OCI-LY3 (cell line): ENCODE data around the gene RRP1B.

Source experiments
- CTCF ChIP-seq: fragments of 200-600, 300-600 bp; sonication (generic); IDR thresholded peaks from 2 replicates; pipeline ENCODE4 v1.5.1; 2014; ENCODE audit warnings: antibody characterized with exemption, low read length, low read depth
- EZH2phosphoT487 ChIP-seq: fragments of 200-600 bp; shearing (Covaris generic); IDR thresholded peaks from 2 replicates; pipeline ENCODE4 v1.6.1; 2018; ENCODE audit warnings: antibody characterized with exemption, mixed run types, low read depth

- no peak for TF ChIP-seq CTCF
- TF ChIP-seq EZH2phosphoT487, result no peak
Observed at GRCh38 chr21:43699933-43700599, 40.7 kb downstream of the RRP1B start.
